ENCODE data around the gene MBOAT1.
"Not testable (repeated sequence)": the region's sequence is repeated elsewhere in the genome, so short reads cannot be mapped to it uniquely, and the experiment has no call there.

Gene MBOAT1

GRCh38 chr6:20212392-20213111, at the start of gene MBOAT1:
TSS of gene MBOAT1 (minus strand) at chr6:20212469. CDS start at chr6:20212234, 235 bp downstream.
- peak; percentile 66 for DNase-seq

- no peak for DNase-seq
Observed at GRCh38 chr6:20261685-20262084, 49.4 kb upstream of the MBOAT1 start.

GRCh38 chr6:20260360-20260759, 48.1 kb upstream of the MBOAT1 start:
- no peak for DNase-seq

- DNase-seq: no peak
Observed at GRCh38 chr6:20259316-20260049, 47.2 kb upstream of the MBOAT1 start.

GRCh38 chr6:20255428-20255827, 43.2 kb upstream of the MBOAT1 start:
- DNase-seq: no peak

GRCh38 chr6:20254295-20254694, 42.0 kb upstream of the MBOAT1 start:
- no peak for DNase-seq

- DNase-seq: no peak
Observed at GRCh38 chr6:20253021-20253420, 40.8 kb upstream of the MBOAT1 start.

- DNase-seq: no peak
Observed at GRCh38 chr6:20252311-20252710, 40.0 kb upstream of the MBOAT1 start.

- DNase-seq: no peak
Observed at GRCh38 chr6:20251525-20251924, 39.3 kb upstream of the MBOAT1 start.

GRCh38 chr6:20246125-20246524, 33.9 kb upstream of the MBOAT1 start:
- no peak for DNase-seq

GRCh38 chr6:20244807-20245681, 32.8 kb upstream of the MBOAT1 start:
- DNase-seq: not testable (repeated sequence)

- no peak for DNase-seq
Observed at GRCh38 chr6:20243288-20243687, 31.0 kb upstream of the MBOAT1 start.

GRCh38 chr6:20242397-20242796, 30.1 kb upstream of the MBOAT1 start:
- no peak for DNase-seq

GRCh38 chr6:20241102-20241501, 28.8 kb upstream of the MBOAT1 start:
- no peak for DNase-seq

- DNase-seq: no peak
Observed at GRCh38 chr6:20238688-20239587, 26.7 kb upstream of the MBOAT1 start.

GRCh38 chr6:20237677-20238460, 25.6 kb upstream of the MBOAT1 start:
- DNase-seq: no peak

GRCh38 chr6:20236909-20237600, 24.8 kb upstream of the MBOAT1 start:
- DNase-seq: no peak

- peak; percentile 1 for DNase-seq
Observed at GRCh38 chr6:20236344-20236743, 24.1 kb upstream of the MBOAT1 start.

GRCh38 chr6:20235041-20235440, 22.8 kb upstream of the MBOAT1 start:
- no peak for DNase-seq

- DNase-seq: no peak
Observed at GRCh38 chr6:20234136-20234535, 21.9 kb upstream of the MBOAT1 start.
